ENCODE measurements around the gene ALPP.
"Not testable (repeated sequence)": the region's sequence is repeated elsewhere in the genome, so short reads cannot be mapped to it uniquely, and the experiment has no call there.

The ALPP gene

GRCh38 chr2:232378735-232379151 lies at the start of gene ALPP:
TSS of gene ALPP (plus strand) at chr2:232378751. CDS start at chr2:232378803, 52 bp downstream.
- not testable (repeated sequence) for DNase-seq (ENCODE audit: low read depth in 2 of 2)

- no peak for DNase-seq (ENCODE audit: low read depth in 2 of 2)
Observed at GRCh38 chr2:232329716-232330067, 48.9 kb upstream of the ALPP start.

GRCh38 chr2:232330068-232330999 lies 48.2 kb upstream of the ALPP start:
- no peak for DNase-seq (ENCODE audit: low read depth in 2 of 2)

- DNase-seq (ENCODE audit: low read depth in 2 of 2): not testable (repeated sequence)
Observed at GRCh38 chr2:232331061-232331460, 47.5 kb upstream of the ALPP start.

GRCh38 chr2:232331641-232332040 lies 46.9 kb upstream of the ALPP start:
- DNase-seq (ENCODE audit: low read depth in 2 of 2): not testable (repeated sequence)

- DNase-seq (ENCODE audit: low read depth in 2 of 2): not testable (repeated sequence)
Observed at GRCh38 chr2:232332244-232332939, 46.2 kb upstream of the ALPP start.

- no peak for DNase-seq (ENCODE audit: low read depth in 2 of 2)
Observed at GRCh38 chr2:232332940-232333259, 45.7 kb upstream of the ALPP start.

- DNase-seq (ENCODE audit: low read depth in 2 of 2): no peak
Observed at GRCh38 chr2:232333361-232334135, 45.0 kb upstream of the ALPP start.

- DNase-seq (ENCODE audit: low read depth in 2 of 2): not testable (repeated sequence)
Observed at GRCh38 chr2:232334136-232334884, 44.2 kb upstream of the ALPP start.

- DNase-seq (ENCODE audit: low read depth in 2 of 2): not testable (repeated sequence)
Observed at GRCh38 chr2:232334885-232335205, 43.7 kb upstream of the ALPP start.

GRCh38 chr2:232335206-232335858 lies 43.2 kb upstream of the ALPP start:
- DNase-seq (ENCODE audit: low read depth in 2 of 2): not testable (repeated sequence)

- DNase-seq (ENCODE audit: low read depth in 2 of 2): no peak
Observed at GRCh38 chr2:232335859-232336215, 42.7 kb upstream of the ALPP start.

GRCh38 chr2:232336241-232336736 lies 42.3 kb upstream of the ALPP start:
- no peak for DNase-seq (ENCODE audit: low read depth in 2 of 2)

- no peak for DNase-seq (ENCODE audit: low read depth in 2 of 2)
Observed at GRCh38 chr2:232336981-232337720, 41.4 kb upstream of the ALPP start.

- DNase-seq (ENCODE audit: low read depth in 2 of 2): not testable (repeated sequence)
Observed at GRCh38 chr2:232338094-232338758, 40.3 kb upstream of the ALPP start.

- DNase-seq (ENCODE audit: low read depth in 2 of 2): no peak
Observed at GRCh38 chr2:232338759-232339106, 39.8 kb upstream of the ALPP start.

- no peak for DNase-seq (ENCODE audit: low read depth in 2 of 2)
Observed at GRCh38 chr2:232339121-232340081, 39.1 kb upstream of the ALPP start.

GRCh38 chr2:232340171-232340935 lies 38.2 kb upstream of the ALPP start:
- no peak for DNase-seq (ENCODE audit: low read depth in 2 of 2)

All from stimulated activated CD4-positive, alpha-beta T cell treated with anti-CD3 and anti-CD28 coated beads, Interleukin-15, amount 100 ng/mL, for 48 hours (primary cell).